H1 (cell line): Measurements from ENCODE around the gene ITM2B. TPM values are rescaled to one million over a fixed set of nuclear protein-coding genes. Genes with fewer than 3 reads are reported as not detected.

ENCODE experiments used
- CTCF ChIA-PET: fragments of 300-600 bp; sonication (Branson Sonifier 250); formaldehyde crosslinking; loops from one replicate; lab custom pipeline; 2021; ENCODE audit not compliant: partially characterized antibody; lab: Charles Lee
- POLR2A ChIA-PET: fragments of 300-600 bp; sonication (Branson Sonifier 250); formaldehyde crosslinking; loops from one replicate; lab custom pipeline; 2021; ENCODE audit warnings: inconsistent platforms; ENCODE audit not compliant: partially characterized antibody; lab: Charles Lee
- DNase-seq, 2 experiments: peaks; one replicate each; pipeline versions ENCODE4 v3.0.0 to v3.0.0-alpha.2; 2010 to 2022; ENCODE audit warnings: low spot score in 2 of 2, low read depth in 1 of 2, mixed read lengths in 1 of 2
- FAIRE-seq: peaks from 2 replicates; lab custom pipeline; 2011; peaks lifted over from hg19 to GRCh38; lab: Jason Lieb, UNC
- H2AFZ ChIP-seq: 2 replicates; pipeline ENCODE4 v1.8.1; 2012; ENCODE audit warnings: low read length, inconsistent platforms
- H2AK5ac ChIP-seq: 2 replicates; pipeline ENCODE4 v1.6.1; 2013; ENCODE audit warnings: low read depth, low read length
- H2BK120ac ChIP-seq: replicated peaks from 2 replicates; pipeline ENCODE3; 2013; ENCODE audit warnings: low read depth, low read length, inconsistent platforms
- H2BK12ac ChIP-seq: 2 replicates; pipeline ENCODE4 v1.6.1; 2013; ENCODE audit warnings: low read depth, low read length
- H2BK15ac ChIP-seq: 2 replicates; pipeline ENCODE4 v1.6.1; 2013; ENCODE audit warnings: low read length
- H2BK20ac ChIP-seq: 2 replicates; pipeline ENCODE4 v1.6.1; 2013; ENCODE audit warnings: low read length
- H2BK5ac ChIP-seq: 2 replicates; pipeline ENCODE4 v1.6.1; 2013; ENCODE audit warnings: low read depth, low read length
- H3K14ac ChIP-seq: 2 replicates; pipeline ENCODE4 v1.6.1; 2013; ENCODE audit warnings: inconsistent platforms; ENCODE audit not compliant: insufficient read length
- H3K18ac ChIP-seq: 2 replicates; pipeline ENCODE4 v1.6.1; 2013; ENCODE audit warnings: low read length; ENCODE audit errors: extremely low read depth
- H3K23ac ChIP-seq: 2 replicates; pipeline ENCODE4 v1.6.1; 2013; ENCODE audit warnings: inconsistent platforms; ENCODE audit not compliant: insufficient read length
- H3K23me2 ChIP-seq: 2 replicates; pipeline ENCODE4 v1.6.1; 2013; ENCODE audit warnings: low read depth, low read length
- H3K27ac ChIP-seq: 2 replicates; pipeline ENCODE4 v1.6.1; 2011; ENCODE audit warnings: low read depth, low read length, inconsistent platforms
- H3K27me3 ChIP-seq, 4 experiments: replicated peaks in 1 of 4; 1 replicate in 1 of 4; 2 replicates in 3 of 4; pipeline versions ENCODE4 v1.6.1 to v1.8.1; 2011 to 2013; ENCODE audit warnings: low read length in 3 of 4, mild to moderate bottlenecking in 3 of 4, inconsistent platforms in 2 of 4, mixed read lengths in 2 of 4, moderate library complexity in 1 of 4; ENCODE audit not compliant: control insufficient read depth in 3 of 4, insufficient read depth in 3 of 4; ENCODE audit errors: extremely low read depth in 1 of 4
- H3K36me3 ChIP-seq, 4 experiments: 2 replicates each; pipeline versions ENCODE4 v1.6.1 to v1.8.1; 2011 to 2013; ENCODE audit warnings: mild to moderate bottlenecking in 4 of 4, low read length in 3 of 4, moderate library complexity in 2 of 4, control low read depth in 1 of 4, inconsistent platforms in 1 of 4; ENCODE audit not compliant: insufficient read depth in 4 of 4, control insufficient read depth in 2 of 4
- H3K4ac ChIP-seq: replicated peaks from 2 replicates; pipeline ENCODE3; 2013; ENCODE audit warnings: low read length, low read depth, mixed read lengths, inconsistent platforms; ENCODE audit not compliant: insufficient read length
- H3K4me1 ChIP-seq, 4 experiments: replicated peaks in 1 of 4; 1 replicate in 1 of 4; 2 replicates in 3 of 4; pipeline versions ENCODE4 v1.6.1 to v1.8.1; 2011 to 2013; ENCODE audit warnings: low read length in 3 of 4, inconsistent platforms in 2 of 4, mixed read lengths in 1 of 4; ENCODE audit not compliant: insufficient read depth in 4 of 4, control insufficient read depth in 3 of 4
- H3K4me2 ChIP-seq, 2 experiments: 2 replicates each; pipeline versions ENCODE4 v1.6.1 to v1.8.1; 2011 to 2013; ENCODE audit warnings: low read depth in 2 of 2, low read length in 2 of 2, control low read depth in 1 of 2, inconsistent platforms in 1 of 2, mild to moderate bottlenecking in 1 of 2; ENCODE audit not compliant: insufficient read depth in 1 of 2
- H3K4me3 ChIP-seq, 4 experiments: fragments of 200-600, 300-600 bp in 1 of 4; sonication (generic), shearing (Covaris generic), sonication (Bioruptor Twin) in 1 of 4; 2 replicates each; pipeline versions ENCODE4 v1.5.1 to v1.8.1; 2011 to 2016; ENCODE audit warnings: low read length in 4 of 4, low read depth in 3 of 4, control low read depth in 2 of 4, inconsistent platforms in 2 of 4, mild to moderate bottlenecking in 2 of 4, mixed read lengths in 1 of 4, moderate library complexity in 1 of 4; ENCODE audit not compliant: insufficient read depth in 2 of 4; ENCODE audit errors: extremely low read depth in 1 of 4
- H3K56ac ChIP-seq: replicated peaks from 2 replicates; pipeline ENCODE3; 2013; ENCODE audit warnings: low read depth, mild to moderate bottlenecking, mixed read lengths, low read length, inconsistent platforms; ENCODE audit not compliant: insufficient read length
- H3K79me1 ChIP-seq: 2 replicates; pipeline ENCODE4 v1.6.1; 2013; ENCODE audit warnings: low read depth, low read length, control low read depth
- H3K79me2 ChIP-seq, 2 experiments: 2 replicates each; pipeline versions ENCODE4 v1.6.1 to v1.8.1; 2012 to 2013; ENCODE audit warnings: low read length in 2 of 2, mild to moderate bottlenecking in 2 of 2, inconsistent platforms in 1 of 2; ENCODE audit not compliant: insufficient read depth in 2 of 2, control insufficient read depth in 1 of 2
- H3K9ac ChIP-seq, 4 experiments: replicated peaks in 1 of 4; 1 replicate in 1 of 4; 2 replicates in 3 of 4; pipeline versions ENCODE4 v1.6.1 to v1.8.1; 2011 to 2013; ENCODE audit warnings: low read depth in 3 of 4, low read length in 3 of 4, control low read depth in 2 of 4, mild to moderate bottlenecking in 2 of 4, moderate library complexity in 2 of 4, inconsistent platforms in 1 of 4; ENCODE audit errors: extremely low read depth in 1 of 4
- H3K9me3 ChIP-seq, 2 experiments: 2 replicates each; pipeline versions ENCODE4 v1.6.1 to v1.8.1; 2012 to 2013; ENCODE audit warnings: mild to moderate bottlenecking in 2 of 2, moderate library complexity in 2 of 2, control low read depth in 1 of 2, inconsistent platforms in 1 of 2, low read depth in 1 of 2, low read length in 1 of 2, mixed read lengths in 1 of 2; ENCODE audit not compliant: insufficient read depth in 2 of 2
- H4K20me1 ChIP-seq, 2 experiments: replicated peaks in 1 of 2; 2 replicates each; pipeline versions ENCODE3 to v1.8.1; 2011 to 2013; ENCODE audit warnings: inconsistent platforms in 2 of 2, low read length in 2 of 2, mild to moderate bottlenecking in 1 of 2; ENCODE audit not compliant: insufficient read depth in 2 of 2, control insufficient read depth in 1 of 2
- H4K5ac ChIP-seq: 2 replicates; pipeline ENCODE4 v1.6.1; 2013; ENCODE audit warnings: low read length, low read depth, mixed read lengths, inconsistent platforms; ENCODE audit not compliant: insufficient read length
- H4K8ac ChIP-seq: 2 replicates; pipeline ENCODE4 v1.8.0; 2013; ENCODE audit warnings: mild to moderate bottlenecking, moderate library complexity, low read length, inconsistent platforms; ENCODE audit not compliant: insufficient read depth; ENCODE audit errors: extremely low read depth
- H4K91ac ChIP-seq: replicated peaks from 2 replicates; pipeline ENCODE3; 2013; ENCODE audit warnings: low read length, mixed read lengths, inconsistent platforms; ENCODE audit not compliant: insufficient read length
- CEBPB ChIP-seq: IDR thresholded peaks from 2 replicates; pipeline ENCODE4 v1.6.1; 2012; ENCODE audit warnings: low read depth, low read length
- KDM5A ChIP-seq: fragments of 200-600 bp; IDR thresholded peaks from 2 replicates; pipeline ENCODE4 v1.7.1; 2012; ENCODE audit warnings: mild to moderate bottlenecking, low read length, inconsistent platforms, mixed read lengths
- SRF ChIP-seq: IDR thresholded peaks from 2 replicates; pipeline ENCODE4 v1.6.1; 2011; ENCODE audit warnings: mild to moderate bottlenecking, low read depth, low read length, moderate library complexity
- WGBS, 2 experiments: shearing (Covaris generic) in 1 of 2; methylation state at CpG; one replicate each; pipeline versions ENCODE4 v1.1.6 to v1.1.7; 2013 to 2015; ENCODE audit warnings: low lambda C conversion rate in 2 of 2, mixed read lengths in 2 of 2, inconsistent platforms in 1 of 2, low coverage in 1 of 2, missing lambda C conversion rate in 1 of 2; ENCODE audit not compliant: insufficient replicate concordance in 2 of 2, insufficient coverage in 1 of 2, insufficient read length in 1 of 2; ENCODE audit errors: extremely low coverage in 1 of 2, missing lambda C conversion rate in 1 of 2; 5-methylcytosine and 5-hydroxymethylcytosine counted together
- polyA plus RNA-seq, 7 experiments: library from polyadenylated mRNA; depleted of rRNA in 3 of 7; stranded (reverse) in 5 of 7; unstranded in 2 of 7; fragments of >200 nt in 5 of 7; fragments of 200-250 nt in 2 of 7; gene quantifications; 1 replicate in 5 of 7; 2 replicates in 1 of 7; 4 replicates in 1 of 7; pipeline versions ENCODE4 v1.2.1 to v1.2.3, GENCODE V29; 2011 to 2013; ENCODE audit warnings: missing spikeins in 2 of 7, mixed read lengths in 2 of 7
- total RNA-seq: library from RNA; stranded (reverse); fragmentation: NEBNext Ultra II Directional; extraction: Animal tissue kit (Norgen Biotek cat#: 25700); gene quantifications from 2 replicates; pipeline ENCODE4 v1.2.1, GENCODE V29; 2021

ITM2B gene
- total and polyA plus RNA-seq, 2 of the 8 experiments (the other 6 are each of a cell fraction or from before 2014, with no cell fraction given) = 132 to 184 TPM

GRCh38 chr13:48266701-48267639 is 34.0 kb downstream of the ITM2B start:
- CTCF ChIA-PET = interaction anchor here (0.5 to 2.7 kb wide), 2 partner anchors 140 to 329 kb away, joined by 4 to 11 read pairs; no protein-coding TSS in a partner anchor
- H3K23me2 ChIP-seq = no peaks in the 10 kb centered on the region
- no peak overlapping the region for H2BK120ac ChIP-seq
- no peak overlapping the region for H3K23ac ChIP-seq
- no peak for DNase-seq
- no peak overlapping the region for H3K27ac ChIP-seq
- H3K4me3 ChIP-seq = no peak overlapping the region
- H3K9ac ChIP-seq = no peak overlapping the region
- no peak overlapping the region for H3K4me2 ChIP-seq
- no peak overlapping the region for H4K5ac ChIP-seq
- POLR2A ChIA-PET = interaction anchor here (0.6 to 1.3 kb wide), 3 partner anchors 11 to 1471 kb away, joined by 3 to 4 read pairs (median 3); partner anchors contain the start of gene ITM2B
- no peaks in the 10 kb centered on the region for H3K79me2 ChIP-seq
- no peaks in the 10 kb centered on the region for H3K79me1 ChIP-seq
- H3K4ac ChIP-seq = no peak overlapping the region
- H3K18ac ChIP-seq = no peak overlapping the region
- H2BK20ac ChIP-seq = no peak overlapping the region
- no peaks in the 10 kb centered on the region for H3K27me3 ChIP-seq
- no peaks in the 10 kb centered on the region for H4K20me1 ChIP-seq
- no peak overlapping the region for H3K56ac ChIP-seq
- no peak overlapping the region for H2BK5ac ChIP-seq
- no peak overlapping the region for H2AK5ac ChIP-seq
- no peak overlapping the region for H4K91ac ChIP-seq
- no peak overlapping the region for H2AFZ ChIP-seq
- H3K4me1 ChIP-seq = peaks cover 0 to 2% (median 0%) of the 10 kb centered on the region in 4 experiments; a peak in 2 of 7 replicates
- H3K36me3 ChIP-seq = peaks cover 0 to 16% (median 1%) of the 10 kb centered on the region in 4 experiments; a peak in 2 of 8 replicates
- no peak overlapping the region for H3K14ac ChIP-seq
- FAIRE-seq = no peak
- 87% methylated on average over 2 of the region's 2 CpGs; no CpG with 5 or more reads in 1 of the 2 experiments for WGBS, 2 experiments
- no peak overlapping the region for H2BK15ac ChIP-seq
- H2BK12ac ChIP-seq = no peak overlapping the region
- H4K8ac ChIP-seq = no peak overlapping the region
- no peaks in the 10 kb centered on the region for H3K9me3 ChIP-seq
- no peak for TF ChIP-seq KDM5A
- no peak for TF ChIP-seq CEBPB
- no peak for TF ChIP-seq SRF
